ENCODE data around the gene TCEAL2. TPM values are rescaled to one million over a fixed set of nuclear protein-coding genes. Genes with fewer than 3 reads are reported as not detected.
A peak's percentile ranks its signal among the peaks of the same experiment; 100 is the strongest.
"Not testable (repeated sequence)": the region's sequence is repeated elsewhere in the genome, so short reads cannot be mapped to it uniquely, and the experiment has no call there.

Gene TCEAL2
- not detected in 2 replicates for total RNA-seq (2014; rRNA removed; shearing (Covaris generic))
- not detected in 2 replicates for polyA plus RNA-seq (2014; cell fraction: nucleus; rRNA removed)

GRCh38 chrX:102125436-102125835, at the start of gene TCEAL2:
Gene TCEAL2, plus strand, starts transcription at chrX:102125679. Its CDS starts 1,152 bp downstream, at chrX:102126831.
- not testable (repeated sequence) for DNase-seq (ENCODE audit: extremely low read depth, low read depth)

- no peak for DNase-seq (ENCODE audit: extremely low read depth, low read depth)
Measured at GRCh38 chrX:102077426-102077825, 48.1 kb upstream of the TCEAL2 start.

GRCh38 chrX:102085706-102086105, 39.8 kb upstream of the TCEAL2 start:
- DNase-seq (ENCODE audit: extremely low read depth, low read depth): peak; percentile 5

GRCh38 chrX:102113367-102113766, 12.1 kb upstream of the TCEAL2 start:
- DNase-seq (ENCODE audit: extremely low read depth, low read depth): no peak

GRCh38 chrX:102115748-102116147, 9.7 kb upstream of the TCEAL2 start:
- no peak for DNase-seq (ENCODE audit: extremely low read depth, low read depth)

GRCh38 chrX:102125014-102125413, 465 bp upstream of the TCEAL2 start:
- not testable (repeated sequence) for DNase-seq (ENCODE audit: extremely low read depth, low read depth)

- DNase-seq (ENCODE audit: extremely low read depth, low read depth): not testable (repeated sequence)
Measured at GRCh38 chrX:102126080-102126818, 770 bp downstream of the TCEAL2 start.

- no peak for DNase-seq (ENCODE audit: extremely low read depth, low read depth)
Measured at GRCh38 chrX:102126863-102127262, 1.4 kb downstream of the TCEAL2 start.

GRCh38 chrX:102129473-102129872, 4.0 kb downstream of the TCEAL2 start:
- DNase-seq (ENCODE audit: extremely low read depth, low read depth): peak; percentile 12

GRCh38 chrX:102138064-102138463, 12.6 kb downstream of the TCEAL2 start:
- no peak for DNase-seq (ENCODE audit: extremely low read depth, low read depth)

GRCh38 chrX:102140876-102141275, 15.4 kb downstream of the TCEAL2 start:
- DNase-seq (ENCODE audit: extremely low read depth, low read depth): not testable (repeated sequence)

GRCh38 chrX:102141631-102142030, 16.2 kb downstream of the TCEAL2 start:
- DNase-seq (ENCODE audit: extremely low read depth, low read depth): not testable (repeated sequence)

- DNase-seq (ENCODE audit: extremely low read depth, low read depth): not testable (repeated sequence)
Measured at GRCh38 chrX:102142274-102142673, 16.8 kb downstream of the TCEAL2 start, which contains the start of gene TCEAL6. Gene TCEAL6, minus strand, starts transcription at chrX:102142481.

- no peak for DNase-seq (ENCODE audit: extremely low read depth, low read depth)
Measured at GRCh38 chrX:102154218-102154860, 28.9 kb downstream of the TCEAL2 start.

GRCh38 chrX:102154900-102155805, 29.7 kb downstream of the TCEAL2 start:
- no peak for DNase-seq (ENCODE audit: extremely low read depth, low read depth)

- peak; percentile 68 for DNase-seq (ENCODE audit: extremely low read depth, low read depth)
Measured at GRCh38 chrX:102155806-102156179, 30.3 kb downstream of the TCEAL2 start, which contains the start of gene BEX5. Gene BEX5, minus strand, starts transcription at chrX:102155977. Its CDS starts 1,712 bp downstream, at chrX:102154265.

Other genes starting within 250 kb of the TCEAL2 start
- 2.0 and 2.3 TPM in 2 replicates for gene ZMAT1, start 193.7 kb upstream of the TCEAL2 start, total RNA-seq (2014; rRNA removed; shearing (Covaris generic))
- not detected in 2 replicates for gene TCEAL6, start 16.8 kb downstream of the TCEAL2 start, total RNA-seq (2014; rRNA removed; shearing (Covaris generic))
- gene BEX5, start 30.3 kb downstream of the TCEAL2 start, total RNA-seq (2014; rRNA removed; shearing (Covaris generic)): 1.7 and 3.0 TPM in 2 replicates
- gene TCP11X1, start 89.6 kb downstream of the TCEAL2 start, total RNA-seq (2014; rRNA removed; shearing (Covaris generic)): not detected in 2 replicates
- gene NXF2, start 121.5 kb downstream of the TCEAL2 start, total RNA-seq (2014; rRNA removed; shearing (Covaris generic)): not detected in 2 replicates